Mesendoderm (in vitro differentiated cells): ENCODE results near the gene ZDBF2.
"Not testable (repeated sequence)": the region's sequence is repeated elsewhere in the genome, so short reads cannot be mapped to it uniquely, and the experiment has no call there.

Experiments used
- DNase-seq: peaks from one replicate; pipeline ENCODE4 v3.0.0; 2013
- H2AK5ac ChIP-seq: 2 replicates; pipeline ENCODE4 v1.6.1; 2013; ENCODE audit warnings: low read length, inconsistent platforms
- H2BK120ac ChIP-seq: 2 replicates; pipeline ENCODE4 v1.6.1; 2013; ENCODE audit warnings: low read depth, mild to moderate bottlenecking, low read length, moderate library complexity, mixed read lengths
- H2BK15ac ChIP-seq: replicated peaks from 2 replicates; pipeline ENCODE4 v1.6.1; 2013; ENCODE audit warnings: low read depth, mild to moderate bottlenecking, moderate library complexity
- H2BK5ac ChIP-seq: 2 replicates; pipeline ENCODE4 v1.6.1; 2013; ENCODE audit warnings: low read length, inconsistent platforms
- H3K18ac ChIP-seq: 2 replicates; pipeline ENCODE4 v1.6.1; 2013; ENCODE audit warnings: mild to moderate bottlenecking, low read length, mixed read lengths
- H3K23ac ChIP-seq: one replicate; pipeline ENCODE4 v1.6.1; 2013; ENCODE audit warnings: low read length
- H3K27ac ChIP-seq: 2 replicates; pipeline ENCODE4 v1.5.1; 2013; ENCODE audit warnings: low read depth, mild to moderate bottlenecking, inconsistent platforms, low read length, moderate library complexity
- H3K27me3 ChIP-seq: 2 replicates; pipeline ENCODE4 v1.6.1; 2013; ENCODE audit warnings: low read length, control low read depth, mild to moderate bottlenecking, inconsistent platforms; ENCODE audit not compliant: insufficient read depth, poor library complexity
- H3K36me3 ChIP-seq: 2 replicates; pipeline ENCODE4 v1.6.1; 2013; ENCODE audit warnings: low read length, inconsistent platforms; ENCODE audit not compliant: control insufficient read depth, insufficient read depth
- H3K4ac ChIP-seq: one replicate; pipeline ENCODE4 v1.6.1; 2013; ENCODE audit warnings: low read depth, mild to moderate bottlenecking, low read length, moderate library complexity
- H3K4me1 ChIP-seq: 2 replicates; pipeline ENCODE4 v1.6.1; 2013; ENCODE audit warnings: low read depth, low read length, inconsistent platforms; ENCODE audit not compliant: control insufficient read depth
- H3K4me2 ChIP-seq: 2 replicates; pipeline ENCODE4 v1.6.1; 2013; ENCODE audit warnings: low read length
- H3K4me3 ChIP-seq: 2 replicates; pipeline ENCODE4 v1.5.1; 2013; ENCODE audit warnings: mild to moderate bottlenecking, low read length
- H3K56ac ChIP-seq: one replicate; pipeline ENCODE4 v1.6.1; 2013; ENCODE audit warnings: low read length
- H3K79me1 ChIP-seq: 2 replicates; pipeline ENCODE4 v1.6.1; 2013; ENCODE audit warnings: low read length, inconsistent platforms
- H3K79me2 ChIP-seq: 2 replicates; pipeline ENCODE4 v1.6.1; 2013; ENCODE audit warnings: mild to moderate bottlenecking, low read length; ENCODE audit not compliant: control insufficient read depth, insufficient read depth
- H3K9ac ChIP-seq: 2 replicates; pipeline ENCODE4 v1.6.1; 2013; ENCODE audit warnings: low read length, inconsistent platforms
- H4K5ac ChIP-seq: one replicate; pipeline ENCODE4 v1.6.1; 2013; ENCODE audit warnings: low read length
- H4K8ac ChIP-seq: one replicate; pipeline ENCODE4 v1.6.1; 2013; ENCODE audit warnings: low read depth, mild to moderate bottlenecking, control low read depth, low read length, moderate library complexity
- WGBS: extraction: QIAGEN DNeasy Blood & Tissue Kit; methylation state at CpG from one replicate; pipeline ENCODE4 v1.1.7; 2013; ENCODE audit warnings: low lambda C conversion rate, missing lambda C conversion rate; ENCODE audit not compliant: insufficient coverage; ENCODE audit errors: extremely low coverage; 5-methylcytosine and 5-hydroxymethylcytosine counted together

Gene ZDBF2

DNA sequence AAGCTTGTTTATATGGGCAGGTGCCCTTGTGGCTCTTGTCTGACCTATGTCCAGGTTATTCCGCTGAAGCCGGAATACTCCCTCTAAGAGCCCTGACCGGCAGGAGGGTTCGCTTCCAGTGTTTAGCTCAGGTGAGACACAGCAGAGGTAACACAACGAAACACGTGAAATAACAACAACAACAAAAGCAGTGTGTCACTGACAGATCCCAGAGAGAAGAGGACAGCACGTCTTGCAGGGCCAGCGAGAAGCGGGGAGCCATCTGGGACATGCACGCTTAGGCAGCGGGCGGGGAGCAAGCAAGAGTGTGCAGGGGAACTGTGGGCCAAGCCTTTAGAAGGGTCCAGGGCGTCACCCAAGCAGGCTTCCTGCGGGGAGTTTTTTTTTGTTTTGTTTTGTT is 17.1 kb upstream of the ZDBF2 start:
- Histone ChIP-seq H3K18ac (no peak overlapping the region), H4K5ac (no peak overlapping the region), H3K4me2 (no peak overlapping the region), H3K79me2 (no peaks in the 10 kb centered on the region), H3K56ac (no peak overlapping the region), H3K4ac (no peak overlapping the region), H3K79me1 (no peaks in the 10 kb centered on the region), H2AK5ac (no peak overlapping the region), H3K9ac (no peak overlapping the region), H4K8ac (no peak overlapping the region), H3K4me1 (peaks cover 3% of the 10 kb centered on the region), H3K4me3 (no peak overlapping the region), H2BK5ac (no peak overlapping the region), H3K36me3 (no peaks in the 10 kb centered on the region), H2BK120ac (no peak overlapping the region), H3K27me3 (peaks cover 38% of the 10 kb centered on the region), H3K23ac (no peak overlapping the region), H3K27ac (no peak overlapping the region), H2BK15ac (no peak overlapping the region)
- no CpG with 5 or more reads among the region's 14 CpGs for WGBS
- DNase-seq: no peak

- Histone ChIP-seq H3K79me1 (no peaks in the 10 kb centered on the region), H2AK5ac (no peak overlapping the region), H3K4me1 (peaks cover 3% of the 10 kb centered on the region), H3K36me3 (no peaks in the 10 kb centered on the region), H2BK5ac (no peak overlapping the region), H3K9ac (no peak overlapping the region), H3K27me3 (peaks cover 39% of the 10 kb centered on the region), H3K18ac (no peak overlapping the region), H3K23ac (no peak overlapping the region), H3K4ac (no peak overlapping the region), H2BK15ac (no peak overlapping the region), H3K56ac (no peak overlapping the region), H3K4me3 (no peak overlapping the region), H3K4me2 (no peak overlapping the region), H3K27ac (no peak overlapping the region), H3K79me2 (no peaks in the 10 kb centered on the region), H4K5ac (no peak overlapping the region), H2BK120ac (no peak overlapping the region), H4K8ac (no peak overlapping the region)
- DNase-seq: no peak
- no CpG with 5 or more reads among the region's 7 CpGs for WGBS
Observed at GRCh38 chr2:206257861-206258260, 16.6 kb upstream of the ZDBF2 start.

GRCh38 chr2:206258615-206259014 is 15.8 kb upstream of the ZDBF2 start:
- H4K8ac ChIP-seq, H2AK5ac ChIP-seq, H3K4ac ChIP-seq, H3K79me2 ChIP-seq, H3K4me2 ChIP-seq, DNase-seq, H3K79me1 ChIP-seq, H2BK15ac ChIP-seq, H4K5ac ChIP-seq, H3K23ac ChIP-seq, H3K4me1 ChIP-seq, H3K9ac ChIP-seq, H3K4me3 ChIP-seq, H3K27ac ChIP-seq, H3K36me3 ChIP-seq, H3K56ac ChIP-seq, H2BK5ac ChIP-seq, H2BK120ac ChIP-seq, H3K18ac ChIP-seq: not testable (repeated sequence)
- no CpG with 5 or more reads among the region's 8 CpGs for WGBS
- peaks cover 37% of the 10 kb centered on the region for H3K27me3 ChIP-seq

DNA sequence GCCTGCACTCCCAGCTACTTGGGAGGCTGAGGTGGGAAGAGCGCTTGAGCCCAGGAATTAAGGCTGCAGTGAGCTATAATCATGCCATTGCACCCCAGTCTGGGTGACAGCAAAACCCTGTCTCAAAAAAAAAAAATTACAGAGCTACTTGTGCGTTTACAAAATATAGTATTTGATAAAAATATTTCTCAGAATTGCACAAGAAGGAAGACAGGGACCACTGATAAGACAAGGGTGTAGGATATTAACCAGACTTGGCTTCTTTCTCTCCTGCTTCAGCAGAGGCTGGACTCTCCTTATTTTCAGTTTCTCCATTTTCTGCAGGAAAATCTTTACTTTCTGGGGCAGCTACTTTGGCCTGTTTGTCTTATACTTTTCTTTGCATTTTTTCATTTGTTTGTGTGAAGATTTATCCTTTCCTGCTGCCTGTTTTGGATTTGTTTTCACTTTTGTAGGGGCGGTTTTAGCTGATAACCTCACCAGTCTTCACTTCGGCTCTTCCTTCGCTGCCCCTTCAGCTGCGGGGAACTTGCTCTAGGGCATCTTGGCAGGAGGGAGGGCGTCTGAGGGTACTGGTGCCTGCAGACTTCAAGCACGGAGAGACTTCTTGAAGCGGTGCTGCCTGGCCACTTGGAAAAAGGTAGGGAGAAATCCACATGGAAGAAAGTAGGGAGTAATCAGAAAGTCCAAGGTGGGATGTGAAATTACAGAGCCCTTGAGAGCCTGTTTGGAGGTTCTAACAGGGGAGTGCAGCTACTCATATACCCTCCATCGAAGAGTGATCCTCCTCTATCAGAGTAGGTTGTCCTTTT is 14.9 kb upstream of the ZDBF2 start:
- no peak overlapping the region for H4K8ac ChIP-seq
- H3K4me3 ChIP-seq: no peak overlapping the region
- WGBS: no CpG with 5 or more reads among the region's 10 CpGs
- H3K18ac ChIP-seq: no peak overlapping the region
- no peak overlapping the region for H3K56ac ChIP-seq
- H3K9ac ChIP-seq: no peak overlapping the region
- no peak for DNase-seq
- H2BK15ac ChIP-seq: no peak overlapping the region
- no peak overlapping the region for H2BK5ac ChIP-seq
- H3K4me2 ChIP-seq: no peak overlapping the region
- H3K79me1 ChIP-seq: no peaks in the 10 kb centered on the region
- no peak overlapping the region for H3K23ac ChIP-seq
- no peak overlapping the region for H2BK120ac ChIP-seq
- H3K4me1 ChIP-seq: peaks cover 3% of the 10 kb centered on the region
- H4K5ac ChIP-seq: no peak overlapping the region
- no peak overlapping the region for H3K4ac ChIP-seq
- no peak overlapping the region for H3K27ac ChIP-seq
- no peaks in the 10 kb centered on the region for H3K79me2 ChIP-seq
- peaks cover 45% of the 10 kb centered on the region for H3K27me3 ChIP-seq
- H3K36me3 ChIP-seq: no peaks in the 10 kb centered on the region
- H2AK5ac ChIP-seq: no peak overlapping the region

GRCh38 chr2:206260188-206261012 is 14.1 kb upstream of the ZDBF2 start:
- H2BK120ac ChIP-seq: no peak overlapping the region

More at GRCh38 chr2:206260188-206261012, 14.1 kb upstream of the ZDBF2 start:
- H3K79me2 ChIP-seq: no peaks in the 10 kb centered on the region
- no CpG with 5 or more reads among the region's 7 CpGs for WGBS
- H3K23ac ChIP-seq: no peak overlapping the region
- H4K5ac ChIP-seq: no peak overlapping the region
- H3K9ac ChIP-seq: no peak overlapping the region
- no peak overlapping the region for H2BK5ac ChIP-seq
- H4K8ac ChIP-seq: no peak overlapping the region
- H3K56ac ChIP-seq: no peak overlapping the region
- no peak overlapping the region for H3K4me2 ChIP-seq
- H3K4ac ChIP-seq: no peak overlapping the region
- H2AK5ac ChIP-seq: no peak overlapping the region
- peaks cover 52% of the 10 kb centered on the region for H3K27me3 ChIP-seq
- peaks cover 3% of the 10 kb centered on the region for H3K4me1 ChIP-seq
- no peaks in the 10 kb centered on the region for H3K79me1 ChIP-seq
- no peaks in the 10 kb centered on the region for H3K36me3 ChIP-seq
- no peak overlapping the region for H3K4me3 ChIP-seq
- no peak overlapping the region for H3K27ac ChIP-seq
- H3K18ac ChIP-seq: no peak overlapping the region
- no peak overlapping the region for H2BK15ac ChIP-seq
- no peak for DNase-seq
